Suprapubic skin (tissue), 4 donors: Measurements from ENCODE around the gene CTNNA3.

Experiments used
- POLR2A ChIP-seq, 2 donors: fragments of 450-650 bp; IDR thresholded peaks; one replicate each; pipeline ENCODE4 v1.6.1; 2017; ENCODE audit warnings: antibody characterized with exemption in 2 of 2, mild to moderate bottlenecking in 2 of 2, moderate library complexity in 2 of 2
- POLR2AphosphoS5 ChIP-seq, 3 donors: sonication (generic); formaldehyde crosslinking; IDR thresholded peaks; one replicate each; pipeline ENCODE4 v1.6.1; 2017; ENCODE audit warnings: antibody characterized with exemption in 3 of 3
- TF ChIP-seq, protein P1 (sequence below), 2 donors: fragments of 200-600 bp in 1 of 2; fragments of 450-650 bp in 1 of 2; sonication (generic) in 1 of 2; IDR thresholded peaks; one replicate each; pipeline ENCODE4 v1.5.1; 2016 to 2019; ENCODE audit warnings: antibody characterized with exemption in 2 of 2, mild to moderate bottlenecking in 1 of 2, moderate library complexity in 1 of 2

- TF ChIP-seq POLR2A (IDR thresholded peaks at IDR 0.05) = no peak
- TF ChIP-seq POLR2AphosphoS5 (IDR thresholded peaks at IDR 0.05) = no peak
- TF ChIP-seq, protein P1, sequence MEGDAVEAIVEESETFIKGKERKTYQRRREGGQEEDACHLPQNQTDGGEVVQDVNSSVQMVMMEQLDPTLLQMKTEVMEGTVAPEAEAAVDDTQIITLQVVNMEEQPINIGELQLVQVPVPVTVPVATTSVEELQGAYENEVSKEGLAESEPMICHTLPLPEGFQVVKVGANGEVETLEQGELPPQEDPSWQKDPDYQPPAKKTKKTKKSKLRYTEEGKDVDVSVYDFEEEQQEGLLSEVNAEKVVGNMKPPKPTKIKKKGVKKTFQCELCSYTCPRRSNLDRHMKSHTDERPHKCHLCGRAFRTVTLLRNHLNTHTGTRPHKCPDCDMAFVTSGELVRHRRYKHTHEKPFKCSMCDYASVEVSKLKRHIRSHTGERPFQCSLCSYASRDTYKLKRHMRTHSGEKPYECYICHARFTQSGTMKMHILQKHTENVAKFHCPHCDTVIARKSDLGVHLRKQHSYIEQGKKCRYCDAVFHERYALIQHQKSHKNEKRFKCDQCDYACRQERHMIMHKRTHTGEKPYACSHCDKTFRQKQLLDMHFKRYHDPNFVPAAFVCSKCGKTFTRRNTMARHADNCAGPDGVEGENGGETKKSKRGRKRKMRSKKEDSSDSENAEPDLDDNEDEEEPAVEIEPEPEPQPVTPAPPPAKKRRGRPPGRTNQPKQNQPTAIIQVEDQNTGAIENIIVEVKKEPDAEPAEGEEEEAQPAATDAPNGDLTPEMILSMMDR (IDR thresholded peaks at IDR 0.05) = no peak
Observed at GRCh38 chr10:67250686-67251085, 445.3 kb downstream of the CTNNA3 start.
